Cardiac muscle cell (in vitro differentiated cells and primary cell): ENCODE results near the gene EDC4. TPM values are rescaled to one million over a fixed set of nuclear protein-coding genes. Genes with fewer than 3 reads are reported as not detected.
A peak's percentile ranks its signal among the peaks of the same experiment; 100 is the strongest.
"Not testable (repeated sequence)": the region's sequence is repeated elsewhere in the genome, so short reads cannot be mapped to it uniquely, and the experiment has no call there.

ENCODE experiments used
- DNase-seq, 2 donors: peaks; one replicate each; pipeline versions ENCODE4 v3.0.0 to v3.0.0-alpha.2; 2010 to 2017; ENCODE audit warnings: low read depth in 1 of 2, low spot score in 1 of 2
- H3K27ac ChIP-seq: fragments of 200-600 bp; sonication (generic); 2 replicates; pipeline ENCODE4 v1.5.1; 2016
- H3K27me3 ChIP-seq: fragments of 200-600 bp; sonication (generic); 2 replicates; pipeline ENCODE4 v1.6.0; 2016; ENCODE audit warnings: control low read depth
- H3K36me3 ChIP-seq: fragments of 200-600 bp; sonication (generic); 2 replicates; pipeline ENCODE4 v1.5.1; 2016; ENCODE audit warnings: control low read depth
- H3K4me1 ChIP-seq: fragments of 200-600 bp; sonication (generic); 2 replicates; pipeline ENCODE4 v1.8.1; 2017; ENCODE audit warnings: low read depth, mild to moderate bottlenecking, mixed run types
- H3K4me3 ChIP-seq: fragments of 200-600 bp; sonication (generic); 2 replicates; pipeline ENCODE4 v1.5.1; 2016; ENCODE audit warnings: mild to moderate bottlenecking
- H3K9me3 ChIP-seq: fragments of 200-600 bp; sonication (generic); 2 replicates; pipeline ENCODE4 v1.5.1; 2017; ENCODE audit warnings: low read depth, mild to moderate bottlenecking, control low read depth
- CTCF ChIP-seq: IDR thresholded peaks from 2 replicates; pipeline ENCODE4 v1.5.1; 2012; ENCODE audit warnings: low read depth, mild to moderate bottlenecking, low read length
- polyA plus RNA-seq: library from polyadenylated mRNA; unstranded; fragments of >200 nt; fragmentation: Nextera tagmentation; extraction: Ambion mirVana; gene quantifications from 2 replicates; pipeline ENCODE4 v1.2.1, GENCODE V29; 2016
- total RNA-seq: library from RNA; depleted of rRNA; stranded (reverse); fragments of >200 nt; gene quantifications from 2 replicates; pipeline ENCODE4 v1.2.3, GENCODE V29; 2016

EDC4 gene
- total and polyA plus RNA-seq, 2 experiments from 2014 or later, result 87.8 to 95.7 TPM

- H3K4me1 ChIP-seq, result peaks cover 8% of the 10 kb centered on the region
- peak; percentile 60 to 68 for DNase-seq
- no peak for TF ChIP-seq CTCF
- H3K9me3 ChIP-seq, result no peaks in the 10 kb centered on the region
- H3K36me3 ChIP-seq, result peaks cover 11% of the 10 kb centered on the region
- peak overlapping the region; percentile 65 for H3K27ac ChIP-seq
- H3K27me3 ChIP-seq, result no peaks in the 10 kb centered on the region
- H3K4me3 ChIP-seq, result no peak overlapping the region
Observed at GRCh38 chr16:67862623-67863583, 9.9 kb upstream of the EDC4 start.

GRCh38 chr16:67864044-67864443 is 8.8 kb upstream of the EDC4 start:
- H3K4me1 ChIP-seq, H3K27ac ChIP-seq, H3K27me3 ChIP-seq, H3K4me3 ChIP-seq, DNase-seq, H3K9me3 ChIP-seq: not testable (repeated sequence)
- H3K36me3 ChIP-seq, result peaks cover 18% of the 10 kb centered on the region

GRCh38 chr16:67864594-67864993 is 8.3 kb upstream of the EDC4 start:
- Histone ChIP-seq H3K27ac (no peak overlapping the region), H3K27me3 (no peaks in the 10 kb centered on the region), H3K36me3 (peaks cover 18% of the 10 kb centered on the region), H3K9me3 (no peaks in the 10 kb centered on the region), H3K4me3 (no peak overlapping the region), H3K4me1 (peaks cover 8% of the 10 kb centered on the region)
- TF ChIP-seq CTCF, result no peak
- no peak for DNase-seq

GRCh38 chr16:67865318-67865717 is 7.5 kb upstream of the EDC4 start:
- H3K27me3 ChIP-seq, result no peaks in the 10 kb centered on the region
- peak; percentile 31 to 57 for DNase-seq
- peaks cover 8% of the 10 kb centered on the region for H3K4me1 ChIP-seq
- TF ChIP-seq CTCF, result peak; percentile 48
- H3K36me3 ChIP-seq, result peaks cover 22% of the 10 kb centered on the region
- H3K27ac ChIP-seq, result no peak overlapping the region
- no peaks in the 10 kb centered on the region for H3K9me3 ChIP-seq
- no peak overlapping the region for H3K4me3 ChIP-seq

- Histone ChIP-seq H3K4me1 (no peaks in the 10 kb centered on the region), H3K4me3 (no peak overlapping the region), H3K27ac (no peak overlapping the region), H3K27me3 (no peaks in the 10 kb centered on the region), H3K9me3 (no peaks in the 10 kb centered on the region), H3K36me3 (peaks cover 31% of the 10 kb centered on the region)
- no peak for DNase-seq
- no peak for TF ChIP-seq CTCF
Observed at GRCh38 chr16:67868290-67868689, 4.6 kb upstream of the EDC4 start.

- H3K36me3 ChIP-seq, result peaks cover 31% of the 10 kb centered on the region
Observed at GRCh38 chr16:67869653-67870052, 3.2 kb upstream of the EDC4 start.

More at GRCh38 chr16:67869653-67870052, 3.2 kb upstream of the EDC4 start:
- Histone ChIP-seq H3K9me3 (no peaks in the 10 kb centered on the region), H3K4me3 (no peak overlapping the region), H3K27ac (no peak overlapping the region), H3K27me3 (no peaks in the 10 kb centered on the region), H3K4me1 (peaks cover 4% of the 10 kb centered on the region)
- DNase-seq, result no peak
- TF ChIP-seq CTCF, result no peak
